ENCODE data around the gene TFAP2E. TPM values are rescaled to one million over a fixed set of nuclear protein-coding genes. Genes with fewer than 3 reads are reported as not detected.

The TFAP2E gene
- total RNA-seq, 1 donor from 2014 or later = 3.6 TPM

- Mint-ChIP-seq H3K27me3 (ENCODE audit: unreplicated experiment) (peaks cover 5% of the 10 kb centered on the region), H3K4me1 (ENCODE audit: unreplicated experiment) (peaks cover 14% of the 10 kb centered on the region), H3K9me3 (ENCODE audit: unreplicated experiment) (no peaks in the 10 kb centered on the region), H3K4me3 (ENCODE audit: unreplicated experiment) (no peak overlapping the region), H3K36me3 (ENCODE audit: low read depth, unreplicated experiment) (no peaks in the 10 kb centered on the region), H3K27ac (ENCODE audit: unreplicated experiment) (no peak overlapping the region)
- DNase-seq (ENCODE audit: low spot score) = no peak
- no peak for TF ChIP-seq CTCF (IDR thresholded peaks at IDR 0.05; ENCODE audit: unreplicated experiment)
Observed at GRCh38 chr1:35644204-35644603, 71.1 kb downstream of the TFAP2E start.

Other genes starting within 250 kb of the TFAP2E start
- gene KIAA0319L, start 15.9 kb upstream of the TFAP2E start, total RNA-seq (ENCODE audit: unreplicated experiment) = 69.2 TPM
- 21.6 TPM for gene NCDN, start 15.5 kb upstream of the TFAP2E start, total RNA-seq (ENCODE audit: unreplicated experiment)
- 69.9 TPM for gene PSMB2, start 68.2 kb downstream of the TFAP2E start, total RNA-seq (ENCODE audit: unreplicated experiment)
- 13.5 TPM for gene C1orf216, start 145.6 kb downstream of the TFAP2E start, total RNA-seq (ENCODE audit: unreplicated experiment)
- 12.3 TPM for gene CLSPN, start 196.7 kb downstream of the TFAP2E start, total RNA-seq (ENCODE audit: unreplicated experiment)
- 26.6 TPM for gene AGO4, start 234.7 kb downstream of the TFAP2E start, total RNA-seq (ENCODE audit: unreplicated experiment)